GM12891 (cell line): ENCODE data around the gene ABCC1.

Experiments
- PAX5 ChIP-seq: IDR thresholded peaks from 2 replicates; pipeline ENCODE4 v1.6.1; 2011; ENCODE audit warnings: low read length, moderate library complexity, mild to moderate bottlenecking; ENCODE audit not compliant: insufficient read depth, severe bottlenecking
- POLR2A ChIP-seq: IDR thresholded peaks from 2 replicates; pipeline ENCODE4 v1.6.1; 2011; ENCODE audit warnings: low read depth, low read length, control low read depth
- POLR2AphosphoS5 ChIP-seq: IDR thresholded peaks from 2 replicates; pipeline ENCODE4 v1.6.1; 2011; ENCODE audit warnings: low read depth, low read length, control low read depth
- POU2F2 ChIP-seq: IDR thresholded peaks from 2 replicates; pipeline ENCODE4 v1.6.1; 2011; ENCODE audit warnings: low read depth, mild to moderate bottlenecking, control low read depth, low read length, moderate library complexity
- SPI1 ChIP-seq: IDR thresholded peaks from 2 replicates; pipeline ENCODE4 v1.6.1; 2011; ENCODE audit warnings: low read depth, low read length, control low read depth
- TAF1 ChIP-seq: IDR thresholded peaks from 2 replicates; pipeline ENCODE4 v1.6.1; 2011; ENCODE audit warnings: low read depth, low read length, control low read depth

DNA sequence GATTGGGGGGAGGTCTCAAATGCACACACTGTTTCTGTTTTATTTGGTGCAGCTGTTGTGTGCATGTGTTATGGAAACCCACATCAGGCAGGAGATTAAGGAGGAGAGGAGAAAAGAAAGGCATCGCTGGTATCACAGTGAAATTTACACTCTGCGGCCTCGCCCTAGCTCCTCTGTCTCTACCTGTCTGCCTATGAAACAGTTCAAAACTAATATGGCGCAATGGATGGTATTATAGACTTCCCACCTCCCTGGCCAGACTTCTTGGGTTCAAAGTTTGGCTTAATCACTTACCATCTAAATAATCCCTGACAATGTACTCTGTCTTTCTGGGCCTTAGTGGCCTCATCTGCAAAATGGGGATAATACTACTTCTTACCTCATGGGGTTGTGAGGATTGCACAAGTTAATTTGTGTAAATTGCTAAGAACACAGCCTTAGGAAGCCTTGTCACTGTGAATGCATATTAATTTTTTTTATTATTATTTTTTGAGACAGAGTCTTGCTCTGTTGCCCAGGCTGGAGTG lies 1.4 kb upstream of the ABCC1 start:
- TF ChIP-seq PAX5 (no peak), POLR2A (no peak), POLR2AphosphoS5 (no peak), TAF1 (no peak), POU2F2 (no peak), SPI1 (no peak)
